Muscle of arm (tissue), 14 donors: ENCODE data around the gene LIMD2. TPM values are rescaled to one million over a fixed set of nuclear protein-coding genes. Genes with fewer than 3 reads are reported as not detected.
A peak's percentile ranks its signal among the peaks of the same experiment; 100 is the strongest.
"Not testable (repeated sequence)": the region's sequence is repeated elsewhere in the genome, so short reads cannot be mapped to it uniquely, and the experiment has no call there.

Experiments
- DNase-seq: peaks from one replicate; pipeline ENCODE4 v3.0.0-alpha.2; 2013
- long read RNA-seq, 11 donors: transcript quantifications; one replicate each; lab custom pipeline, GENCODE V29; 2026
- polyA plus RNA-seq, 12 donors: library from polyadenylated mRNA; unstranded; fragments of 120-200 nt; gene quantifications; one replicate each; pipeline ENCODE4 v1.2.1, GENCODE V29; 2013; ENCODE audit not compliant: insufficient read length in 12 of 12

LIMD2 gene
- 10 to 100 TPM in 3 of 12 donors, 1 to 10 TPM in 8, not detected in 1; 4.6 to 30.1 (median 7.8) TPM for polyA plus RNA-seq
- long read RNA-seq, donor 1, transcript LIMD2-201 (5 exons, 3,193 nt) = major isoform, 7 of 12 reads
- long read RNA-seq, donor 1, partial matches to known transcripts = 0 of 12 reads
- long read RNA-seq, donor 1, other reads (novel, unspliced or antisense) = 0 of 12 reads
- long read RNA-seq, donor 2, partial matches to known transcripts = 0 of 4 reads
- long read RNA-seq, donor 2, other reads (novel, unspliced or antisense) = 0 of 4 reads
- long read RNA-seq, donor 3, partial matches to known transcripts = 0 of 1 reads
- long read RNA-seq, donor 3, other reads (novel, unspliced or antisense) = 0 of 1 reads
- long read RNA-seq, donor 4 = 0 reads
- long read RNA-seq, donor 5, transcript LIMD2-201 (5 exons, 3,193 nt) = major isoform, 9 of 13 reads
- long read RNA-seq, donor 5, partial matches to known transcripts = 0 of 13 reads
- long read RNA-seq, donor 5, other reads (novel, unspliced or antisense) = 0 of 13 reads
- long read RNA-seq, donor 6 = 0 reads
- long read RNA-seq, donor 7, partial matches to known transcripts = 0 of 4 reads
- long read RNA-seq, donor 7, other reads (novel, unspliced or antisense) = 0 of 4 reads
- long read RNA-seq, donor 8, partial matches to known transcripts = 0 of 7 reads
- long read RNA-seq, donor 8, other reads (novel, unspliced or antisense) = 0 of 7 reads
- long read RNA-seq, donor 9, partial matches to known transcripts = 0 of 7 reads
- long read RNA-seq, donor 9, other reads (novel, unspliced or antisense) = 0 of 7 reads
- long read RNA-seq, donor 10, partial matches to known transcripts = 0 of 4 reads
- long read RNA-seq, donor 10, other reads (novel, unspliced or antisense) = 0 of 4 reads
- long read RNA-seq, donor 11, partial matches to known transcripts = 0 of 1 reads
- long read RNA-seq, donor 11, other reads (novel, unspliced or antisense) = 0 of 1 reads

DNA sequence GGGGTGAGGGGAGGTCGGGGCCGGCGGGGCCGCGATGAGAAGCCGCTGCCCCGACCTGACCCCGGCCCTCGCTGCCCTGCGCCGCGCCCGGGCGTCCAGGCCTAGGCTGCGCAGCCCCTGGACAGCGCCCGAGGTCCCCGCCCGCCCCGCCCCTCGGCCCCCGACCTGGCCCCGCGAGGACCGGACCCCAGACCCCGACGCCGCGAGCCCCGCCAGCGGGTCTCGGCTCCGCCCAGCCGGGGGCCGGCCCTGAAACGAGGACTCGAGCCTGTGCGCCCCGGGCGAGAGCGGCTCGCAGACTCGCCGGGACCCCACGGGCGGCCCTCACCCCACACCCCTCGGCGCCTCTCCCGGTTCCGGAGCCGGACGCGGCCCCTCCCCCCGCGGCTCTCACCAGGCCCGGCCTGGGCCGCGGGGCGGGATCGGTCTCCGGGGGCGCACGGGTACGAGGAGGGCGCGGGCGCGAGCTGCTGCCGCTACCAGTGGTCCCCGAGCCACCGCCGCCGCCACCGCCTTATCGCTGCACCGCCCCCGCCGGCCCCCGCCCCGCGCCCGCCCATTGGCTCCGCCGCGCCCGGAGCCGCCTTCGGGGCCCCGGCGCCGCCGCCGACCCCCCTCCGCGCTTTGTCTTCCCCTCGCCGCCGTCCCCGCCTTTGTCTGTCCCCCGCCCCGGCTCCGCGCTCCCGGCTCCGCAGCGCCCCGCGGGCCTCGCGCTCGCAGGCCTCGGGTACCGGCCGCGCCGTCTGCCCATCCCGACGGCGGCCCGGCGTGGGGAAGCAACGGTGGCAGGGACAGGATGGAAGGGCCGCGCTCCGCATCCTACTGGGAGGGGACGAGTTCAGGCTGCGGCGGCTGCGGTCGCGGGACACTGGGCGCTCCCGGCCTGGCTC is at the start of gene LIMD2:
LIMD2 (minus strand) TSS at position 488 of the 890 bp plus-strand sequence. CDS start 827 bp downstream, outside the sequence.
- DNase-seq = no peak

DNA sequence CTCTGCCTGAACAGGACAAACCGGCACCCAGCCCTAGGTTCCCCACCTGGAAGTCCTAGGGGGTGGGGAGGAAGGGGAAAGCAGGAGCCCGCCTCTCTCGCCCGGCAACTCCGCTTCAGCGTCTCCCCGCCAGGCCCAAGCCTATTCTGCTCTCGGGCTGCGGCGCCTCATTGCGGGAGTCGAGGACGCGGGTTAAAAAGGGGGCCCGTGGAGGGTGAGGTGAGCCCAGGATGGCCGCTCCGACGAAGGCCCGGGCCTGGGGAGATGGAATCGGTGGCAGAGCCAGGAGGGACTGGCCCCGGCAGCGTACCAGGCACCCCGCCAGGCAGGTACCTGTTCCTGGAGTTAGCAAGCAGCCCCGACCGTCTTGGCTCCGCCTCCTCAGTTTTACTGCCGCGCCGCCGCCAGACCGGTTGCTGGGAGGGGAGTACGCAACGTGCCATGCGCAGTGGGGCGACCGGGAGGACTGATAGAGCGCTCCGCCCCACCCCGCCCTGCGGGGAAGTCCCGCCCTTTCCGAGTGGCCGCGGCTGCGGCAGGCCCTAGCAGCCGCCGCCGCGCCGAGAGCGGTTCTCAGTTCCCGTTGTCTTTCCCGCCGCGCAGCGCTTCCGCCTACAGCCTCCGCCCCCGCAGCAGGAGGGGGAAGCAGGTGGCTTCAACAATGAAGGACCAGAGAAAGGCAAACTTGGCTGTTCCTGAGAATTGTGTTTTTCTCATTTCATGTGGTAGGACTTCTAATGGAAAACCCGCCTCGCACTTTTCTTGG is 41.7 kb upstream of the LIMD2 start, which contains the start of gene STRADA:
STRADA (minus strand) TSS at position 392 of the 766 bp plus-strand sequence. CDS start 13,430 bp downstream, outside the sequence.
- peak; percentile 98 for DNase-seq

DNA sequence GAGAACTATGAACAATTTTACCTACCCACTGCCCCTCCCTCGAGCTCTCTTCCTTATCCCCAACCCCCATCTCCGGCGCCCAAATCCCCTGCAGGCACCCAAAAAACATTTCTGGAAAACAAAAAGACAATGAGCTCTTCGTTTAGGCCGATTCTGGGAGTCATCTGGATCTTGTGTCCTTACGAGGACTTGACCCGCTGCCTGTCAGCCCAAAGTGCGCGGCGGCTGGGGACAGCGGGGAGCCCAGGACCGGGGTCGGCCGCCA is 41.1 kb upstream of the LIMD2 start:
- no peak for DNase-seq

DNA sequence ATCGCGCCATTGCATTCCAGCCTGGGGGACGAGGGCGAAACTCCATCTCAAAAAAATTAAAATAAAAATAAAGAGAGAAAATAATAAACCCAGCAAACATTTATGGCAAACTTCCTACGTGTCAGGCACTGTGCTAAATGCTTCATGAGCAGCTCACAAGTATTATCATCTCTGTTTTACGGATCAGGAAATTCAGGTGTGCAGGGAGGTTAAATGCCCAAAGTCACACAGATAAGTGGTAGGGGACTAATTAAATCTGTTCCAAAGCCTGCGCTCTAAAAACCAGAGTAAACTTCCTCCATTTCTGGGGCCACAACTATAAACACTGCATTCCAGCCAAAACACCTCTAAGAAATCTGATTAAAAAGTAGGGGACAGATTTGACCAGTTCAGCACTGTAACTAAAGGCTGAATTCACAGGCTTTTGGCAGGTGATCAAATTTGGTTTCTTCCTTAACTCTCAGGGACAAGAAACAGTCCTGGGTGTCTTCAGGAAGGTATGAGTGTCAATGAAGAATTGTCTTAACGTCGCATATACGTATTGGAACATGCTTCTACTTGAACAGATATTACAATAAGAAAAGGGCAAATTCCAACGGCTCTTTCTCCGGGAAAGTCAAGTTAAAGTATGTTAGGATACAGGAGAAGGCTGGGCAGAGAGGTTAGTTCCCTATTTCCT is 40.7 kb upstream of the LIMD2 start:
- DNase-seq = peak; percentile 9

DNA sequence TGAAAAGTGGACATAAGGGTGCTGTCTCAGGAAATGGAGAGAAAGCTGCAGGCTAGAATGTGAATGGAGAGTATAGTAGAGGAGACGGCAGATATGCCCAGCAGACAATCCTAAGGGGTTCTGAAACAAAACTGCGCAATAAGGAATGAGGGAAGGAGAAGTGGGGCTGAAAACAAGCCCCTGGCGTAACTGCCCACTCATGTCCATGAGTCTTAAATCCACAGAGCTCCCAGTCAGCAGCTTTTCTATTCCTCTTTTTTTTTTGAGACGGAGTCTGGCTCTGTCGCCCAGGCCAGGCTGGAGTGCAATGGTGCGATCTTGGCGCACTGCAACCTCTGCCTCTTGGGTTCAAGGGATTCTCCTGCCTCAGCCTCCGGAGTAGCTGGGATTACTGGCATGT is 35.8 kb upstream of the LIMD2 start:
- no peak for DNase-seq

DNA sequence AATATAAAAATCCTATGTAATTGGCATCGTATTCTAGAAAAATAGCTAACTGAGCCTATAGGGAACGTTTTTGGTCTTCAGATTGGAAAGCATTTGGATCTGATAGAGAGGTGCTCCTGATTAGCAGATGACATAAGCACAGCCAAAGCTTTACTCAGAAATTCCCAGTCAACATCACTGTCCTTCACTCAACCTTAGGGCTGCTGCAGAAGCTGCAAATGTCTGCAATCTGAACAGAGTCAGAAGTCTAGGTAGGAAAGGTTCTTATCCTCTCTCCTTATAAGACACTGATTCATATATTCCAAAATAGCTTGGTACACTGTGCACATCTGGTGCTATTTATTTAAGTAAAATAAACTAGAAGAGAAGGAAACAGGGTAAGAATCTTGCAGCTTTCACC is 22.5 kb upstream of the LIMD2 start:
- no peak for DNase-seq

DNA sequence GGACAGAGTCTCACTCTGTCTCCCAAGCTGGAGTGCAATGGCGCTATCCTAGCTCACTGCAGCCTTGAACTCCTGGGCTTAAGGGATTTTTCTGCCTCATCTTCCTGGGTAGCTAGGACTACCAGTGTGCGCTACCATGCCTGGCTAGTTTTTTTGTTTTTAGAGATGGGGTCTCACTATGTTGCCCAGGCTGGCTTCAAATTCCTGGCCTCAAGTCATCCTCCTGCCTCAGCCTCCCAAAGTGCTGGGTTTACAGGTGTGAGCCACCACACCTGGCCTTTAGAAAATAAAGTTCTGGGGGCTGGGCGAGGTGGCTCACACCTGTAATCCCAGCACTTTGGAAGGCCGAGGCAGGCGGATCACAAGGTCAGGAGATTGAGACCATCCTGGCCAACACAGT is 20.3 kb upstream of the LIMD2 start:
- not testable (repeated sequence) for DNase-seq

DNA sequence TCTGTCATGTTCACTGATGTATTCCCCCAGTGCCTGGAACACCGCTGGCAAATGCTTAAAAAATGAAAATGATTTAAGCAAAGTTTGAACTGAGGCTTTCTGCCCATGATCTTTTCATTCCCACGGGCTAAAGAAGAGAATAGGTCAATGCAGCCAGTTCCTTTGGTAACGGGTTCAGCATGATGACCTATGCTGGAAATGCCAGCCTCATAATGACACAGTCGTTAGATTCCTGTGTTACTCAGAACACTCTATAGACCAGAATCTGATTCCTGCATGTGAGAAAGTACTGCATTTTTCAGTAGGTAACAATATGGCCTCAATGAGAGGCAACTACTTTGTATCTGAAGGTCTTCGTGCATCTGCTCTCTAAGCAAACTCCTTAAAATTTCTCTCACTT is 19.1 kb upstream of the LIMD2 start:
- DNase-seq = no peak

DNA sequence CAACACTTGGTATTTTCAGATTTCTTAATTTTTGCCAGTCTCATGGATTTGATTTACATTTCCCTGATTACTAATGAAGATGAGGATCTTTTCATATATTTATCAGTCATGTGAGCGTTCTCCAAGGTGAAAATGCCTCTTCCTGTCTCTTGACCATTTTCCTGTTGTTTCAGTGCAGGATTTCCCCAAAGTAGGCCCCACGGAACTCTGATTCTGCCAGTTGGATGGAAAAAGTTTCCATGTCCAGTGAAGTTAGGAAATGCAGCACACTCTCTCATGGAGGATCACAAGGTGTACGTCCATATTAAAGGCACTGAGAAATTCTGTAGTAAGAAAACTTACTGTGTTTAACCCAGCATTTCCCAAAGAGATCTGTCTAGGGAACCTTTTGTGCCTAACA is 16.5 kb upstream of the LIMD2 start:
- no peak for DNase-seq

DNA sequence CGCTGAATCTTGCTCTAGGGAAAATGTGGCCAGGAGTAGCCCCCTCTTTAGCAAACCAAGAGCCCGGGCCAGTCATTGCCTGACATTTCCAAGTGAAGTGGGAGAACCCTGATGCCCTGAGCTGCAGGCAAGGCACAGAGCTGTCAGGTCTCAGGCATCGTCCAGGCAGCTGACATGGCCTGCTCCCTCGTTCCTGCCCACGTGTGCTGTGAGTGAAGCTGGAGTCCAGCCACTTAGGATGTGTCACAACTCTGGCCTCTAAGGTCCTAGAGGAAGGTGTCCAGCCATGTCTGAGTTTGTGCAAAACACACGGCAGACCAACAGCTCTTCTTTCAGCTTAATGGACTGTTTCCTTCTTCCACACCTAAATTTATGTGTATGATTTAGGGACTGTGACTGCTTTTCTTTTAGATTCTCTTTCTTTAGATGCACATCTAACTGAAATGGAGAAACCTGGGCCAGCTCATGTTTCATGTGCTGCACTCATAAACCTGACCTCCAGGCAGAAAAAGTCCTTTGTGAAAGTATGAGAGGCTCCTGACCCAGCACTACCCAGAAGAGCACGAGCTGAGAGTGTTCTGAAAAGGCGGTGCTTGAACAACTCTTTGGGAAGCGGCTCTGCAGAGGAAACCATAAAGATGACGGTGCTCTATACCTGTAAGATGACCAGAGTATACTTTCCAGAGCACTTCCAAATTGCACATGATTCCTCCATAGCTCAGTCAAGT is 14.8 kb upstream of the LIMD2 start:
- DNase-seq = no peak

DNA sequence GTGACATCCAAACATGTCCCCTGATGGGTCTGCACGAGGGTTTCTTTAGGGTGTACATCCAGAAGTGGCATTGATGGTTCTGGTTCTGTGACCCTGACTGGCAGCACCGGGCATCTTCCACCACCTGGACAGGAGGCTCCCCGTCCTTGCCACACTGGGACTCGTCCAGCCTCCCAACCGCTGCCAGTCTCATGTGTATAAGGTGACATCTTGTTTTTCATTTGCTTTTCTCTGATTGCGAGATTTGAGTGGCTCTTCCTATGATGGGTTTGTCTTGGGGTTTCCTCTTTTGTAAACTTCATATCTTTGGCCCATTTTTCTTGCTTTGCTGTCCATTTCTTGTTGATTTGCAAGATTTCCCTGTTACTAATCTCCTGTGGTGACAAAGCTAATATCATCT is 9.2 kb upstream of the LIMD2 start:
- no peak for DNase-seq

DNA sequence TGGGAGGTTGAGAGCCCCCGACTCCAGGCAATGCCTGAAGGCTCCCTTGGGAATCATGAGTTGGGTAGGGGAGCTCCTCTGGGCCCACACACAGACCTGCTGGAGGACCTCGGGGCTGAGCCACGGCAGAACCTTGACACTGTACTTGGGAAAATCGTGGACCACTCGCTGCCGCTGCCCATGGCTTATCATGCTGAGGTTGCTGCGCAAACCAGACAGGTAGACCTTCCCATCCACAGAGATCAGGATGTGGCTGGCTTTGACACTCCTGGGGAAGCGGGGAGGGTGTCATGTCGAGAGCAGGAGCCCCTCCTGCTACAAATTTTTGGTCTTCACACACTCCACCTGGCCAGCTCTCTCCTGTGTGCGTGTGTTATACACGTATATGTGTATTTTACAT is 7.2 kb upstream of the LIMD2 start:
- no peak for DNase-seq

DNA sequence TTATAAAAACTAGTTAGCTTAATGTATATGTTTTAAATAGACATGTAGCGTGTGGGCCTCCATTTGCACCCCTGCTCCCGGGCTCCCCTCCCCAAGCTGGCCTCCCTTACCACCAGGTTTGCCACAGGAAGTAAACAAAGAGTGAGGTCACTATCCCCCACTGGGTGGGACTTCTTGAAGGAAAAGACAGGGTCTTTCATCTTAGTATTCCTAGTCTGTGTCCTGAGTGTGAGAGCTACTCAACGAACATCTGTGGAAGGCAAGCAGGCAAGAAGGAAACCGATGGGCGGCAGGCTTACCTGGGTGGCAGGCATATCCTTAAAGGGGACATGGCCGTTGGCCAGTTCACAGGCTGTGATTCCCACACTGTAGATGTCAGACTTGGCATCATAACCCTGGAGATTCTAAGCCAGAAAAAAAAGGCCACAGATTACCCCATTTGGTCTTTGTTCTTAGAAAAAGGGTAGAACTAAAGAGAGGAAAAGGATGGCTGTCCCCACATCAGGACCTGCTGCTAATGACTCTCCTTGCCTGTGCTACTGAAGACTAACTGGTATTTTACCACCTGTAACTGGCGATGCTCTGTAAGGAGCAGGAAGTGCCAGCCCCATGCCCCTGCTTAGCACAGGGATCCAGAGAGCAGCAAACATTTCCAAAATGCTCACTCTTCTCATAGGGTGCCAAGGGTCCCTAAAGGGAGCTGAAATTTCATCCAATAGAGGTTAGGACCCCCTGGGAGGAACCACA is 6.6 kb upstream of the LIMD2 start:
- DNase-seq = no peak

DNA sequence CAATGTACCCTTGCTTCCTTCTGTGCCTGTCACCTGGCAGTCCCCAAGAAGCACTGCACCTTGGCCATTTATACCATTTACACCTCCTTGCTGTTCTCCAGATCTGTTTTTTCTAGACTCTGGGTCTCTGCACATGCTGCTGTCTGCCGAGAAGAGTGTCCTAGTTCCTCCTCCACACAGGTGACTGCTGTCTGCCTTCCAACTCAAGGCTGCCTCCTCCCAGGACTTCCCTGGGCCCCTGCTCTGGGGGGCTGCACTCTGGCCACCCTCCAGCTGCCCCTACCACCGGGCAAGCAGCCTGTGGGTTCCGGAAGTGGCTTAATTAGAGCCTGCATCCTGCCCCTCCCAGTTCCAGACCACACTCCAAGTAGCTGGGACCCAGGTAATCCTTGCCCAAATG is 5.7 kb upstream of the LIMD2 start:
- no peak for DNase-seq

DNA sequence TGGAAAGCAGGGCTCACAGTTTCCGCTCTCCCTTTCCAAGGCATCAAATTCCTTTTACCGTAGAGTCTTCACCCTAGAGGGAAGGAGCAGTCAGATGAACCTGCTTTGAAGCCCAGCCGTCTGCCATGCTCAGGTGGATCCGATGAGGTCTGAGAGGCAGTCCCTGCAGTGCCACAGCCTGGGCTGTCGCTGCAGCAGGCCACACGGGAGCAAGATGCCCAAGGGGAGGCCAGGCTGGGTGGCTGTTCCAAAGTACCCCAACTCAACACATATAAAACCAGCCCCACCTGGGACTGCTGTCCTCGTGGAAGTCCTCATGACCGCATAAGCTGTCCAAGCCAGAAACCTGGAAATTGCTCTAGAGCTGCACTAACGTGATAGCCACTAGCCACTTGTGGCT is 4.9 kb upstream of the LIMD2 start:
- DNase-seq = no peak

DNA sequence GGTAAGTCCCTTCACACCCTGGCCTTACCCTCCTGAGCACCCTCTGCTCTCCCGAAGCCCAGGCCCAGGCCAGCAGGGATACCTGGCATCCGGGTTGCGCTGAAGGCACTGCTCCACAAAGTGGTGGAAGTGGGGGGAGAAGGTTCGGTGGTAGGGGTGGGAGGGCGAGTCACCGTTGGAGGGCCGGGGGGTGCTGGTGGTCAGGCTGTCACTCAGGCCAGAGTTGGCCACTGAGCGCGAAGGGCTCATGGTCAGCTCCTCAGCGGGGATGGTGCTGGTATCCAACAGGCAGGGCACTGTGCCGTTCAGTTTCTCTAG is 4.3 kb upstream of the LIMD2 start:
- DNase-seq = no peak

DNA sequence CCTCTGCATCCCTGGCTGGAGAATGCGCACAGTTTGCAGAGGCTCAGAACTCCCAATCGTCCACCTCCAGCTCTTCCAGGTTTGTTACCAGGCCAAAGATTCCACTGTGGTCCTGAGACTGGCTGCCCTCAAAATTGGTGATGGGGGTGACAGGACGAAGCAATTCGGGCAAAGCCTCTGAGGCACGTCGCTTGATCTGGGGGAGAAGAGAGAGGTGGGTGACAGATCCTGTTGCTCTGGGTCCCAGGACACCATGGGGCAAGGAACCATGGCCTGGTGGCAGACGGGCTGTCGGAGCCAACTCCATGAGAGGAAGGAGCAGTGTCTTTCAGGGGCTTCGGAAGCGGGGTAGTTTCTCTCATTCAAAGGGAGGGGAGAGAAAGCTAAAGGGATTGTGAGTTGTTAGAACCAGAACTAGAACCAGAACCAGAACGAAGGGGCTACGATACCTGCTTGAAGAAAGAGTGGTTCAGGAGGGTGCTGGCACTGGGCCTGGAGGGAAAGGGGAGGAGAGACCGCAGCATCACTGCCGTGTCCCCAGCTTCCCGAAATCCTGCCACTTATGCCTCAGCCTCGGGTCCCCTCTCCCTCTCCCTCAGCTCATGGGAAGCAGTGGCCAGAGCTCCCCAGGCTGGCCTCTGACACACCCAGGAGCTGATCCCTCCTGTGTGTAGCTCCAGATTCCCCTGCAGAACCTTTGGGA is 3.8 kb upstream of the LIMD2 start:
- DNase-seq = no peak

DNA sequence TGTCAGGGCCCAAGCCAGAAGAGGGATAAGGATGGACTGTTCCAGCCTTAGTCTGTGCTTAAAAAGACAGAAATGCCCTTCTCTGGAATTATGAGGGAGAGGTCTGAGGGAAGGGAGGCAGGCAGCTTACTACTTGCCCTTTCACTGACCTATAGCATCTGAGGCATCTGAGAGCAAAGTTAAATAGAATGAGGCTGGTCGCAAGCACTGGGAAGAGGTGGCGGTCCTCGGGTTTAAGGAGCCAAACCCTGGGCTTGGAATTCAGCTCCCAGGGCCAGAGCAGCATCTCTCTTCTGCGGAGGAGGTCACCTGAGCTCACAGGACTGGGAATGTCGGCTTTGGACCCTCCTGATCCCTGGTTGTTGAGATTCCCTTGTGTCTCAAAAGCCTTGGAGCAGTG is 3.1 kb upstream of the LIMD2 start:
- DNase-seq = no peak

DNA sequence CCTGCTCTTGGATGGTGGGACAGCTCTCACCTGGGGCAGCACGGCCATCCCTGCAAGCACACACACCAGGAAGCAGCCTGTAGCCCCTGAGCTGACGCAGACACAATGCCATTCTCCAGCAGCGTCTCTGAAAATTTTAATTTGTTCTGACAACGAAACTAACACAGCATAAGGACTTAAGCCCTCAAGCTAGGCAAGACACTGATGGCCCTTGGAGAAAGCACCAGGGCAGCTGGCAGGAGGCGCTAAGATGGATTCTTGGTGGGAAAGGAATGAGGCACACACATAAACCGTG is 2.7 kb upstream of the LIMD2 start:
- DNase-seq = no peak
